HepG2 (cell line): ENCODE measurements around the gene WDR83. TPM values are rescaled to one million over a fixed set of nuclear protein-coding genes. Genes with fewer than 3 reads are reported as not detected.

Experiments
- BRCA1 ChIP-seq: sonication (generic); formaldehyde crosslinking; IDR thresholded peaks from 2 replicates; pipeline ENCODE4 v1.4.0; 2020; ENCODE audit warnings: missing genetic modification reagents
- GPN1 ChIP-seq: sonication (generic); formaldehyde crosslinking; IDR thresholded peaks from 2 replicates; pipeline ENCODE4 v1.5.1; 2020; ENCODE audit warnings: missing genetic modification reagents, borderline replicate concordance
- GTF2F1 ChIP-seq: fragments of 150-350 bp; IDR thresholded peaks from 2 replicates; pipeline ENCODE4 v1.6.1; 2014; ENCODE audit warnings: low read length
- HIVEP1 ChIP-seq: sonication (generic); formaldehyde crosslinking; IDR thresholded peaks from 2 replicates; pipeline ENCODE4 v1.4.0; 2020; ENCODE audit warnings: mild to moderate bottlenecking, missing genetic modification reagents
- HNF1B ChIP-seq: sonication (generic); formaldehyde crosslinking; IDR thresholded peaks from 2 replicates; pipeline ENCODE4 v1.5.1; 2020; ENCODE audit warnings: mild to moderate bottlenecking, moderate library complexity, missing genetic modification reagents
- HOXA5 ChIP-seq: sonication (generic); formaldehyde crosslinking; IDR thresholded peaks from 2 replicates; pipeline ENCODE4 v1.4.0; 2020; ENCODE audit warnings: missing genetic modification reagents
- KDM1A ChIP-seq: IDR thresholded peaks from 2 replicates; pipeline ENCODE4 v1.6.1; 2016; ENCODE audit warnings: missing compliant biosample characterization
- MBNL3 ChIP-seq: fragments of 250-450 bp; sonication (Bioruptor Pico); conservative IDR thresholded peaks from 2 replicates; pipeline ENCODE4 v1.8.0; 2022; ENCODE audit warnings: mild to moderate bottlenecking, inconsistent platforms
- RELA ChIP-seq: sonication (generic); formaldehyde crosslinking; IDR thresholded peaks from 2 replicates; pipeline ENCODE4 v1.4.0; 2020; ENCODE audit warnings: missing genetic modification reagents
- SALL1 ChIP-seq: sonication (generic); formaldehyde crosslinking; IDR thresholded peaks from 2 replicates; pipeline ENCODE4 v1.8.0; 2022; ENCODE audit warnings: mild to moderate bottlenecking, missing genetic modification reagents
- ZBTB1 ChIP-seq: sonication (generic); formaldehyde crosslinking; IDR thresholded peaks from 2 replicates; pipeline ENCODE4 v1.4.0; 2020; ENCODE audit warnings: missing genetic modification reagents, borderline replicate concordance
- ZBTB8A ChIP-seq: sonication (generic); formaldehyde crosslinking; IDR thresholded peaks from 2 replicates; pipeline ENCODE4 v1.4.0; 2020; ENCODE audit warnings: mild to moderate bottlenecking, low read depth, missing genetic modification reagents, borderline replicate concordance
- ZFAT ChIP-seq: sonication (generic); formaldehyde crosslinking; conservative IDR thresholded peaks from 2 replicates; pipeline ENCODE4 v1.8.1; 2023; ENCODE audit warnings: missing genetic modification reagents, inconsistent platforms
- ZNF121 ChIP-seq: sonication (generic); formaldehyde crosslinking; IDR thresholded peaks from 2 replicates; pipeline ENCODE4 v1.5.0; 2020; ENCODE audit warnings: mild to moderate bottlenecking, missing genetic modification reagents
- ZNF282 ChIP-seq: fragments of 450-650 bp; IDR thresholded peaks from 2 replicates; pipeline ENCODE4 v1.6.1; 2018; ENCODE audit not compliant: partially characterized antibody
- ZNF574 ChIP-seq: sonication (generic); formaldehyde crosslinking; IDR thresholded peaks from 2 replicates; pipeline ENCODE4 v1.4.0; 2020; ENCODE audit warnings: missing genetic modification reagents
- ZNF782 ChIP-seq: sonication (generic); formaldehyde crosslinking; IDR thresholded peaks from 2 replicates; pipeline ENCODE4 v1.4.0; 2020; ENCODE audit warnings: missing genetic modification reagents, mild to moderate bottlenecking, borderline replicate concordance
- polyA plus RNA-seq, 8 experiments: library from polyadenylated mRNA; depleted of rRNA in 3 of 8; stranded (reverse) in 7 of 8; unstranded in 1 of 8; fragments of >200 nt; fragmentation: Illumina TruSeq in 4 of 8; extraction: Trizol in 4 of 8; gene quantifications; 2 replicates each; pipeline versions ENCODE4 v1.2.1 to v1.2.3, GENCODE V29; 2011 to 2016; ENCODE audit warnings: low read depth in 4 of 8, missing spikeins in 1 of 8, mixed read lengths in 1 of 8; ENCODE audit not compliant: insufficient read depth in 1 of 8
- total RNA-seq, 5 experiments: library from RNA; depleted of rRNA; stranded (reverse); fragments of >200 nt; fragmentation: Illumina TruSeq; extraction: Trizol; gene quantifications; 2 replicates each; pipeline ENCODE4 v1.2.3, GENCODE V29; 2016; ENCODE audit warnings: low read depth in 1 of 5
- TF ChIP-seq, protein P1 (sequence below): sonication (generic); formaldehyde crosslinking; IDR thresholded peaks from 2 replicates; pipeline ENCODE4 v1.5.0; 2020; ENCODE audit warnings: mild to moderate bottlenecking, missing genetic modification reagents, borderline replicate concordance
- TF ChIP-seq, protein P2 (sequence below): IDR thresholded peaks from 2 replicates; pipeline ENCODE4 v1.6.1; 2016; ENCODE audit warnings: missing compliant biosample characterization, missing genetic modification reagents, borderline replicate concordance
- TF ChIP-seq, protein P3 (sequence below): IDR thresholded peaks from 2 replicates; pipeline ENCODE4 v1.6.1; 2016; ENCODE audit warnings: missing genetic modification reagents, missing compliant biosample characterization

The WDR83 gene
- total and polyA plus RNA-seq, 2 of the 13 experiments (the other 11 are each of a cell fraction or from before 2014, with no cell fraction given): 4.5 to 10.7 TPM

DNA sequence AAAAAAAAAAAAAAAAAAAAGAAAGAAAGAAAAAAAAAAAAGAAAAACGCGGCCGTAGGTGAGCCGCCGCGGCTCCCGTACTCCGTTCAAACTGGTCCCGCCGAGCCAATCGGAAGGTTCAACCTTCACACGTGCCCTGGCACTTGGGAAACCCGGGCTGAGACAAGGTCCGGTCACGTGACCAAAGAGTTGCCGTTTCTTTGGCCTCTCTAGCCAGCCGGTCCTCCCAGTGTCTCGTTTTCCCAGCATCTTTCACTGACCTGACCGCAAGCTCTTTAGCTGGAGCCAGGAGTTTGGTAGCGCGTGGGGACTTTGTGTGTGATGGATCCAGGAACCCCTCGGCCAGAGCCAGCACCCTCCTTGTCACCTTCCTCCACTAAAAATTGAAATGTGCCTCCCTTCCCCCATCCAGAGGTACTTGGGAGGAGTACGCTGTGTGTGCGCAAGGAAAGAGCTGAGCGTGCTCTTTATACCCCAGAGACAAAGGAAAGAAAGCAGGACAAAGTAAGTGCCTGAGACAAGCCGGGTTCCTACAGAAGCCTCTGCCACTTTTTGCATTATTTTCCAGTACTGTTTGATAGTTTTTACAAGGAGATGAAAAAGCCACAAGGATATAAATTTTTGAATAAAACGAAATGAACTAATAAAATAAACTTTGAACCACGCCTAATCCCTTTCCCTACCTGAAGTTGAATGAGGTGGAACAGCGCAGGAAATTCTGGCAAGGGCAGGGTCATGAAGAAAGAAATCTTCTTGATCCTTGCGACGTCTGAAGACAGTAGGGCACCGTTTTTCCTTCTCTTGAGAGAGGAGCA is 56.2 kb downstream of the WDR83 start (continued):
- no peak for TF ChIP-seq RELA (CRISPR knock-in tag)
- no peak for TF ChIP-seq GPN1 (CRISPR knock-in tag)
- TF ChIP-seq, protein P1, sequence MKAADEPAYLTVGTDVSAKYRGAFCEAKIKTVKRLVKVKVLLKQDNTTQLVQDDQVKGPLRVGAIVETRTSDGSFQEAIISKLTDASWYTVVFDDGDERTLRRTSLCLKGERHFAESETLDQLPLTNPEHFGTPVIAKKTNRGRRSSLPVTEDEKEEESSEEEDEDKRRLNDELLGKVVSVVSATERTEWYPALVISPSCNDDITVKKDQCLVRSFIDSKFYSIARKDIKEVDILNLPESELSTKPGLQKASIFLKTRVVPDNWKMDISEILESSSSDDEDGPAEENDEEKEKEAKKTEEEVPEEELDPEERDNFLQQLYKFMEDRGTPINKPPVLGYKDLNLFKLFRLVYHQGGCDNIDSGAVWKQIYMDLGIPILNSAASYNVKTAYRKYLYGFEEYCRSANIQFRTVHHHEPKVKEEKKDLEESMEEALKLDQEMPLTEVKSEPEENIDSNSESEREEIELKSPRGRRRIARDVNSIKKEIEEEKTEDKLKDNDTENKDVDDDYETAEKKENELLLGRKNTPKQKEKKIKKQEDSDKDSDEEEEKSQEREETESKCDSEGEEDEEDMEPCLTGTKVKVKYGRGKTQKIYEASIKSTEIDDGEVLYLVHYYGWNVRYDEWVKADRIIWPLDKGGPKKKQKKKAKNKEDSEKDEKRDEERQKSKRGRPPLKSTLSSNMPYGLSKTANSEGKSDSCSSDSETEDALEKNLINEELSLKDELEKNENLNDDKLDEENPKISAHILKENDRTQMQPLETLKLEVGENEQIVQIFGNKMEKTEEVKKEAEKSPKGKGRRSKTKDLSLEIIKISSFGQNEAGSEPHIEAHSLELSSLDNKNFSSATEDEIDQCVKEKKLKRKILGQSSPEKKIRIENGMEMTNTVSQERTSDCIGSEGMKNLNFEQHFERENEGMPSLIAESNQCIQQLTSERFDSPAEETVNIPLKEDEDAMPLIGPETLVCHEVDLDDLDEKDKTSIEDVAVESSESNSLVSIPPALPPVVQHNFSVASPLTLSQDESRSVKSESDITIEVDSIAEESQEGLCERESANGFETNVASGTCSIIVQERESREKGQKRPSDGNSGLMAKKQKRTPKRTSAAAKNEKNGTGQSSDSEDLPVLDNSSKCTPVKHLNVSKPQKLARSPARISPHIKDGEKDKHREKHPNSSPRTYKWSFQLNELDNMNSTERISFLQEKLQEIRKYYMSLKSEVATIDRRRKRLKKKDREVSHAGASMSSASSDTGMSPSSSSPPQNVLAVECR (CRISPR knock-in tag): peak; percentile 67; the same call in 1 of the 2 replicates
- peak; percentile 99 for TF ChIP-seq ZNF574
- TF ChIP-seq, protein P2, sequence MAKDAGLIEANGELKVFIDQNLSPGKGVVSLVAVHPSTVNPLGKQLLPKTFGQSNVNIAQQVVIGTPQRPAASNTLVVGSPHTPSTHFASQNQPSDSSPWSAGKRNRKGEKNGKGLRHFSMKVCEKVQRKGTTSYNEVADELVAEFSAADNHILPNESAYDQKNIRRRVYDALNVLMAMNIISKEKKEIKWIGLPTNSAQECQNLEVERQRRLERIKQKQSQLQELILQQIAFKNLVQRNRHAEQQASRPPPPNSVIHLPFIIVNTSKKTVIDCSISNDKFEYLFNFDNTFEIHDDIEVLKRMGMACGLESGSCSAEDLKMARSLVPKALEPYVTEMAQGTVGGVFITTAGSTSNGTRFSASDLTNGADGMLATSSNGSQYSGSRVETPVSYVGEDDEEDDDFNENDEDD (CRISPR knock-in tag): peak; percentile 88; the same call in 1 of the 2 replicates
- TF ChIP-seq ZBTB1 (CRISPR knock-in tag): no peak
- TF ChIP-seq MBNL3 (CRISPR knock-in tag): no peak
- TF ChIP-seq BRCA1 (CRISPR knock-in tag): no peak
- no peak for TF ChIP-seq HIVEP1 (CRISPR knock-in tag)
- no peak for TF ChIP-seq ZNF121
- TF ChIP-seq HOXA5 (CRISPR knock-in tag): 0 out of 2 replicates have a peak, but pooled peaks have one; percentile 24
- peak; percentile 71 for TF ChIP-seq SALL1 (CRISPR knock-in tag)
- no peak for TF ChIP-seq KDM1A
- peak; percentile 95 for TF ChIP-seq GTF2F1
- no peak for TF ChIP-seq ZFAT
- TF ChIP-seq, protein P3, sequence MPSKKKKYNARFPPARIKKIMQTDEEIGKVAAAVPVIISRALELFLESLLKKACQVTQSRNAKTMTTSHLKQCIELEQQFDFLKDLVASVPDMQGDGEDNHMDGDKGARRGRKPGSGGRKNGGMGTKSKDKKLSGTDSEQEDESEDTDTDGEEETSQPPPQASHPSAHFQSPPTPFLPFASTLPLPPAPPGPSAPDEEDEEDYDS (CRISPR knock-in tag): peak; percentile 54
- TF ChIP-seq ZNF282: no peak
- TF ChIP-seq ZBTB8A: no peak
- peak; percentile 61; the same call in 1 of the 2 replicates for TF ChIP-seq ZNF782 (CRISPR knock-in tag)
- no peak; the same call in 1 of the 2 replicates for TF ChIP-seq HNF1B (CRISPR knock-in tag)
